D341Med (cell line): Measurements from ENCODE around the gene DCAF7.

Experiments used
- DNase-seq: peaks from one replicate; pipeline ENCODE4 v3.0.0; 2012; ENCODE audit warnings: low spot score

Gene DCAF7

DNA sequence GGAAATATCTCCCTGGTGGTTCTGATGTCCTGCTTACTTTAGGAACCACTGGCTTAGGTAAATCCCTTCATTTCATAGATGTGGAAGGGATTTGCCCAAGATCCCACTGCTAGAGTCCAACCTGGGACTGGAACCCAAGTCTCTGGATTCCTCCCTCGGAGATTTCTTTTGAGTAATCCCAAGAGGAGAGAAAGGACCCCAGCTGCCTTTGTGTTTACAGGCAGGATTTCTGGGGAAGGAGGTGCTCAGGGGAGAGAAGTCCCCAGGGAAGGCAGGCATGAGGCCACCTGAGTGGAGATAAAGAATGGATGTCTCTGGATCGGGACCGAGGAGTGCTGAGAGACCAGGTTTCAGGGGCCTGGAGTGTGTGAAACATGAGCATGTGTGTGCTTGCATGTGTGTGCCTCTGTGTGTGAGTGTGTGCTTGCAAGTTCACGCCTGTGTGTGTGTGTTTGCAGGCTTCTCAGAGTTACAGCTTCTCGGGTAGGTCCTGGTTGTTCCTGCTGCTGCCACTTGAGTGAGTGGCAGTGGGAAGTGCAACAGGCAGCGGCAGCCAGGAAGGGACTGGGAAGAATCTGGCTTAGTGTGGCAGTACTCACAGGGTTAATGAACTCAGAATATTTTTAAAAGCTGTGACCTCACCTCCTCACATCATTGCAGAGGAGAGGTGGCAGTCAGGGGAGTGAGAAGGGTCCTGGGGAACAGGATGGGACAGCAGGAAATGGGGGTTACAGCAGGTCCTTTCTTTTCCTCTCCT, 24.9 kb upstream of the DCAF7 start:
- peak; percentile 77 for DNase-seq

DNA sequence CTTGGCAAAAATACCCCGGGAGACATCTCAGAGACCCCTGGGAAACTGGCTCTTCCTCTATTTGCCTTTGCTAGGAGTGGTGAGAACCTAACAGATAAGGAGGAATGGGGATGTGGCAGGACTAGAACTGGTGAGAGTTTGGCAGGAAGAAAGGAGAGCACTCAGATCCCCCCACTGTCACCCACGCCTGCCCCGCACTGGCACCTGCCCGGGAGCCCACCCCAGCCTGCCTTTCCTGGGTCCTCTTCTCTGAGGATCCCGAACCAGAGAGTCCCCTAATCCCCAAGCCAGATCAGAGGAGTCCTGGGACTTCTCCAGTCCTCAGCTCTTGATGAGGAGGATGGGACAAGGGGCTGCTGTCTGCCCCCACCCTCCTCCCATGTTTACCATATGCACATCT, 23.4 kb upstream of the DCAF7 start:
- DNase-seq: peak; percentile 75

DNA sequence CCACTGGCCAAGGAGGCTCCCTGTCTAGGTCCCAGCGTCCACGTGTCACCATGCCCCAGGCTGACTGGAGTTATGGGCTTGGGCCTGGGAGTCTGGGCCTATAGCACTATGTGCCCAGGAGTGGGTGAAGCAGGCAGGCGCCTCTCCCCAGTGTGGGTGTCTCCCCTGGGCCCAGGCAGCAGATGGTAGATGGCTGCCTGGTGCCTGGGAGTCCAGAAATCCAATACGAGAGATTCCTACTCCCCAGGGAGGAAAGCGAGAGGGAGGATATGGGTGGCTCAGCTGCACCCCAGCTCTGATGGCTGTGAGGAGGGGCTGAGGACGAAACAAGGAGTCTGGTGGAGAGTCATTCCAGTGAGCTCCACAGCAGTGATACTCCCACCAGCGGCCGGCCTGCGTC, 22.1 kb upstream of the DCAF7 start:
- DNase-seq: peak; percentile 89

GRCh38 chr17:63529711-63530556, 20.3 kb upstream of the DCAF7 start:
- peak; percentile 71 for DNase-seq

DNA sequence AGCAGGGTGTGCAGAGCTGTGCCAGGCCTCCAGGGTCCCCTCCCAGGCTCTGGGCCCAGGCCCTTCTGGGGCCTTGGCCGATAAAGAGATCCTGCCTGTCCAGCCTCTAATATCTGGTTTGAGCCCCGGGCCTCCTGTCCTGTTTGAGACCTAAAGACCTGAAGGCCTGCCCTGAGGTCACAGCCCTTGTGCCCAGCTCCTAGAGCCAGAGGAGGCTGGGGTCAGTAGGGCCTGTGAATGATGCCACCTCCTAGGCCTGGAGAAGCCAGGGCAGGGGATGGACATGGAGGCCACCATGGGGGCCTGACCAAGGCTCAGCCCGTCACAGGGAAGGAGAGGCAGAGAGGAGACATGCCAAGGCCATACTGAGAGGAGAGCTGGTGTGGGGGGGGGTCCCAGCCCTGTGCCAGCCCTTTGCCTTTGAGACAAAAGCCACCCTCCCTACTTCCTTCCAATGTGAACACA, 19.7 kb upstream of the DCAF7 start:
- DNase-seq: no peak

GRCh38 chr17:63531022-63531965, 19.0 kb upstream of the DCAF7 start:
- no peak for DNase-seq

DNA sequence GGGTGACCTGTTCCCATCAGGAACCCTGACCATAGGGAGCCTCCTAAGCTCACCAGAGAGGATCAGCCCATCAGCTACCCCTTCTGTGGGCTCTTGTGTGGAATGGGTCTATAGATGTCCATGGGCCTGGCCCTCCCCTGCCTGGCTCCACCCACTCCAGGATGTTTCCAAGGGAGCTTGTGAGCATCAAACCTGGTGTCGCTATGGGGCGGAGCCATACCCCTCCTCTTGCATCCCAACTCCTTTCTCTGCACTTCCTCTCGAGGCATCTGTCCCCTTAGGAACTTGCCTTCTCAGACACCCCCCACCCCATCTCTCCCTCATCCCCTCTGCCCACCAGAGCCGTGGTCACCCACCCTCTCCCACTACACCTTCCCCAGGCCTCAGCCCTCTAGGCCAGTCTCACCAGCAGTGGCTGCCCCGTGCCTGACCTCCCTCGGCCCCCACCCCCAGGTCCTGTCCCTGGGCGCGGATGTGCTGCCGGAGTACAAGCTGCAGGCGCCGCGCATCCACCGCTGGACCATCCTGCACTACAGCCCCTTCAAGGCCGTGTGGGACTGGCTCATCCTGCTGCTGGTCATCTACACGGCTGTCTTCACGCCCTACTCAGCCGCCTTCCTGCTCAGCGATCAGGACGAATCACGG, 16.7 kb upstream of the DCAF7 start:
- DNase-seq: no peak

DNA sequence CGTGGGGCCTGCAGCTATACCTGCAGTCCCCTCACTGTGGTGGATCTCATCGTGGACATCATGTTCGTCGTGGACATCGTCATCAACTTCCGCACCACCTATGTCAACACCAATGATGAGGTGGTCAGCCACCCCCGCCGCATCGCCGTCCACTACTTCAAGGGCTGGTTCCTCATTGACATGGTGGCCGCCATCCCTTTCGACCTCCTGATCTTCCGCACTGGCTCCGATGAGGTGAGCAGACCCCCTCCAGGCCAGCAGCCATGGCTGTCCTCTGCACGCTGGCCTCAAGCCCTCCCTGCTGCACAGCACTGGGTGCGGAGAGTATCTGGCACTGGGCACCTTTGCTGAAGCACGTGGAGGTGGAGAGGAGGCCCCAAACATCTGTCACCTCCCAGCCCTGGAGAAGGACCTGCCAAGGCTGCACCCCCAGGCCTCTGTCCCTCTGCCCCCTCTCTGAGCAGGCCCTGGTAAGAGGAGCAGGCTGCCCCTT, 16.2 kb upstream of the DCAF7 start:
- no peak for DNase-seq

- no peak for DNase-seq
Measured at GRCh38 chr17:63534816-63535455, 15.3 kb upstream of the DCAF7 start.

- DNase-seq: no peak
Measured at GRCh38 chr17:63535640-63536039, 14.6 kb upstream of the DCAF7 start.

GRCh38 chr17:63537001-63537400, 13.3 kb upstream of the DCAF7 start:
- DNase-seq: no peak

DNA sequence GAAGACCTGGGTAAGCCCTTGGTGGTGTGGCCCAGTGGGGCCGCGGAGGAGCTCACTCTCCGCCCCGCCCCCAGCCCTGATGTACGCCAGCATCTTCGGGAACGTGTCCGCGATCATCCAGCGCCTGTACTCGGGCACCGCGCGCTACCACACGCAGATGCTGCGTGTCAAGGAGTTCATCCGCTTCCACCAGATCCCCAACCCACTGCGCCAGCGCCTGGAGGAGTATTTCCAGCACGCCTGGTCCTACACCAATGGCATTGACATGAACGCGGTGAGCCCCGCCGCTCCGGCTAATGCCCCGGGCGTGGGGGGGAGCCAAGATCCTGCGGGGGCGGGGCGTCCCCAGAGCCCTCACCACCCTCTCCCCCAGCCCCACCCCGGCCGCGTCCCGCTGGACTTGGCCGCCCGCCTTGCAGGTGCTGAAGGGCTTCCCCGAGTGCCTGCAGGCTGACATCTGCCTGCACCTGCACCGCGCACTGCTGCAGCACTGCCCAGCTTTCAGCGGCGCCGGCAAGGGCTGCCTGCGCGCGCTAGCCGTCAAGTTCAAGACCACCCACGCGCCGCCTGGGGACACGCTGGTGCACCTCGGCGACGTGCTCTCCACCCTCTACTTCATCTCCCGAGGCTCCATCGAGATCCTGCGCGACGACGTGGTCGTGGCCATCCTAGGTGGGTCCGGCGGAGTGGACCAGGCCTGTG, 12.1 kb upstream of the DCAF7 start:
- peak; percentile 50 for DNase-seq

- DNase-seq: no peak
Measured at GRCh38 chr17:63538693-63539595, 11.3 kb upstream of the DCAF7 start.

- peak; percentile 35 for DNase-seq
Measured at GRCh38 chr17:63540590-63540989, 9.7 kb upstream of the DCAF7 start.

DNA sequence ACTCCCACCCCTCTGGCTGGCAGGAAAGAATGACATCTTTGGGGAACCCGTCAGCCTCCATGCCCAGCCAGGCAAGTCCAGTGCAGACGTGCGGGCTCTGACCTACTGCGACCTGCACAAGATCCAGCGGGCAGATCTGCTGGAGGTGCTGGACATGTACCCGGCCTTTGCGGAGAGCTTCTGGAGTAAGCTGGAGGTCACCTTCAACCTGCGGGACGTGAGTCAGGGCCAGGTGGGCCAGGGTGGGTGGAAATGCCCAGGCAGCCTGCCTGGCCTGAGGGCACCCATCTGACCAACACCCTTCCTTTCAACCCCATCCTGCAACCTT, 8.1 kb upstream of the DCAF7 start:
- DNase-seq: no peak

DNA sequence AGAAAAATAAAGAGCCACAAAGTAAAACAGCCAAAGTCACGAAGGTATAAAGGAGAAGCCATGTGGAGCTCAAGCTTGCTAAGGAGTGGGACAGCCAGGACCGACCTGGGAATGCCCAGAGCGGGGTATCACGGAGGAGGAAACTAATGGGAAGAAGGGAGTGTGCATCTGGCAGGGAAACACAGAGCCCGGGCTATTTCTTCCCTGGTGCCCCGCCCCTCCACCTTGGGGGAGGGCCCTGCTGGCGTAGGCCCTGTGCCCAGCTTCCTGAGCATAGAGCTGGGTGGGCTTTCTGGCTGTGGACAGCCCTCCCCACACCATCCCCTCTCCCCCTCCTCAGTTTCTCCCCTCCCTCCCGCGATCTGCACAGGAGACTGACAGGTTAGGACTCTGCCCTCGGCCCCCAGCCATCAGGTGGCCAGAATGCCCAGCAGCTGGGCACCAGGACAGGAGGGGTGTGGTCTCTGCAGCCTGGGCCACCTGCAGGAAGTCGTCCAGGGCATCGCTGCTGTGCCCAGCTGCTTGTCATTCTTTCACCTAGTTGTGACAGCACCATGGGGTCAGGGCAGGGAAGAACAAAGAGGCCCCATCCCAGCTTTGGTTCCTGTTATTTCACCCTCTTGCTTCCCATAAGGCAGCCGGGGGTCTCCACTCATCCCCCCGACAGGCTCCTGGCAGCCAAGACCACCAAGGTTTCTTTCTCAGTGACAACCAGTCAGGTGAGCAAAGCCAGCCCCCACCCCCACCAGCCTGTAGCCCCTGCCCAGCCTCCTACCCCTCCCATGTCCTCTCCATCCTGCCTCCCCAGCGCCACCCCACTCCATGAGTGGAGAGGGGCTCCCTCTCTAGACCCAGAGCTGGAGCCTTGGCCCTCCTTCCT, 7.1 kb upstream of the DCAF7 start:
- DNase-seq: peak; percentile 40

DNA sequence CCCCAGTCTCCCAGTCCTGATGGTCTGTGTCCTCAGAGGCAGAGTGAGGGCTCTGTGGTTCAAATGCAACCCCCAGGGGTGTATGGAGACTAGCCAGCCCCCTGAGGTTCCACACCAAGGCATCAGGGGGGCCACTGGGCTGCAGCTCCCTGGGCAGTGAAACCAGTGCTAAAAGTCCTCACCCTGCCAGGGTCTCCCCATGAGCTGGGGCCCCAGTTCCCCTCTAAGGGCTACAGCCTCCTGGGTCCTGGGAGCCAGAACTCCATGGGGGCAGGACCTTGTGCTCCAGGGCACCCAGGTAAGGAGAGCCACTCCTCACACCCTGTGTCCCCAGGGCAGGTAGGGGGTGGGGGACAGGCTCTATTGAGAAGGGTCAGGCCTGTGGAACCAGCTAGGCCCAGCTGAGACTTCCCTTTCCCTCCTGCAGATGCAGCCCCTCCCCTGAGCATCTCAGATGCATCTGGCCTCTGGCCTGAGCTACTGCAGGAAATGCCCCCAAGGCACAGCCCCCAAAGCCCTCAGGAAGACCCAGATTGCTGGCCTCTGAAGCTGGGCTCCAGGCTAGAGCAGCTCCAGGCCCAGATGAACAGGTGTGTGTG, 6.4 kb upstream of the DCAF7 start:
- peak; percentile 24 for DNase-seq
